Activated CD8-positive, alpha-beta T cell treated with anti-CD3 and anti-CD28 coated beads for 36 hours (primary cell): ENCODE results near the gene UBE3C. TPM values are rescaled to one million over a fixed set of nuclear protein-coding genes. Genes with fewer than 3 reads are reported as not detected.

Source experiments
- ATAC-seq: fragments of 200-7000 bp; cut with Tn5 transposase; one replicate; pipeline ENCODE4 v1.10.0; 2021; ENCODE audit warnings: mild to moderate bottlenecking, moderate library complexity
- CTCF ChIA-PET: fragments of 350-600 bp; sonication (Branson Sonifier 250); formaldehyde crosslinking; loops from one replicate; lab custom pipeline; 2021; ENCODE audit warnings: antibody characterized with exemption; lab: Charles Lee
- POLR2A ChIA-PET: fragments of 350-600 bp; sonication (Branson Sonifier 250); formaldehyde crosslinking; loops from one replicate; lab custom pipeline; 2021; ENCODE audit warnings: antibody characterized with exemption; lab: Charles Lee
- DNase-seq: peaks from one replicate; pipeline ENCODE4 v3.0.0-alpha.2; 2020
- H3K27ac Mint-ChIP-seq: one replicate; pipeline ENCODE4 v1.8.0; 2021; ENCODE audit warnings: mild to moderate bottlenecking, mixed read lengths
- H3K27me3 Mint-ChIP-seq: one replicate; pipeline ENCODE4 v1.8.0; 2021; ENCODE audit warnings: mixed read lengths
- H3K36me3 Mint-ChIP-seq: one replicate; pipeline ENCODE4 v1.8.0; 2021; ENCODE audit warnings: low read depth, mixed read lengths
- H3K4me1 Mint-ChIP-seq: one replicate; pipeline ENCODE4 v1.8.0; 2021; ENCODE audit warnings: low read depth, mixed read lengths
- H3K4me3 Mint-ChIP-seq: one replicate; pipeline ENCODE4 v1.8.0; 2021; ENCODE audit warnings: mild to moderate bottlenecking, moderate library complexity, mixed read lengths
- H3K9me3 Mint-ChIP-seq: one replicate; pipeline ENCODE4 v1.8.0; 2021; ENCODE audit warnings: mixed read lengths
- CTCF ChIP-seq: fragments of 200-600 bp; IDR thresholded peaks from one replicate; pipeline ENCODE4 v1.8.0; 2022; ENCODE audit warnings: antibody characterized with exemption, mild to moderate bottlenecking
- intact Hi-C: fragments of 100-400 bp; cut with micrococcal nuclease; formaldehyde crosslinking; loops from one replicate; pipeline ENCODE4 v1.10.0; 2022
- total RNA-seq, 2 experiments: library from RNA; stranded (reverse); gene quantifications; one replicate each; pipeline ENCODE4 v1.2.3, GENCODE V29; 2021

Gene UBE3C
- total RNA-seq, 2 experiments from 2014 or later: 59.0 to 59.6 TPM

- Mint-ChIP-seq H3K36me3 (peaks cover 39% of the 10 kb centered on the region), H3K27ac (no peak overlapping the region), H3K4me3 (no peak overlapping the region), H3K27me3 (no peaks in the 10 kb centered on the region), H3K4me1 (peaks cover 6% of the 10 kb centered on the region), H3K9me3 (no peaks in the 10 kb centered on the region)
- DNase-seq (no peak), ATAC-seq (no peak)
- intact Hi-C loops: no loop called here
- no peak for TF ChIP-seq CTCF
- POLR2A ChIA-PET: no interaction called here
- CTCF ChIA-PET: interaction anchor here (1.8 kb wide), 1 partner anchor 29 kb away, joined by 4 read pairs; no protein-coding TSS in a partner anchor
These were observed 82.3 kb downstream of the UBE3C start for GRCh38 chr7:157220916-157221569.

- DNase-seq (no peak), ATAC-seq (no peak)
- Mint-ChIP-seq H3K27ac (no peak overlapping the region), H3K9me3 (no peaks in the 10 kb centered on the region), H3K4me3 (no peak overlapping the region), H3K27me3 (no peaks in the 10 kb centered on the region), H3K4me1 (peaks cover 6% of the 10 kb centered on the region), H3K36me3 (peaks cover 31% of the 10 kb centered on the region)
- ChIA-PET CTCF (interaction anchor here (1.0 to 1.7 kb wide), 4 partner anchors 12 to 97 kb away, joined by 3 to 5 read pairs (median 4); no protein-coding TSS in a partner anchor), POLR2A (interaction anchor here (0.6 kb wide), 1 partner anchor 19 kb away, joined by 3 read pairs; no protein-coding TSS in a partner anchor)
- intact Hi-C loops: no loop called here
- no peak for TF ChIP-seq CTCF
These were observed 84.0 kb downstream of the UBE3C start for GRCh38 chr7:157222687-157223086.

- ATAC-seq (no peak), DNase-seq (no peak)
- intact Hi-C loops: no loop called here
- Mint-ChIP-seq H3K9me3 (no peaks in the 10 kb centered on the region), H3K27me3 (no peaks in the 10 kb centered on the region), H3K4me1 (no peaks in the 10 kb centered on the region), H3K27ac (no peak overlapping the region), H3K36me3 (peaks cover 20% of the 10 kb centered on the region), H3K4me3 (no peak overlapping the region)
- CTCF ChIA-PET: interaction anchor here (0.8 to 1.8 kb wide), 6 partner anchors 9 to 79 kb away, joined by 3 to 9 read pairs (median 5); no protein-coding TSS in a partner anchor
- POLR2A ChIA-PET: interaction anchor here (0.7 to 1.7 kb wide), 2 partner anchors 14 to 501 kb away, joined by 3 to 5 read pairs; no protein-coding TSS in a partner anchor
- TF ChIP-seq CTCF: no peak
These were observed 85.9 kb downstream of the UBE3C start for GRCh38 chr7:157224627-157225026.

- Mint-ChIP-seq H3K4me1 (no peaks in the 10 kb centered on the region), H3K27ac (no peak overlapping the region), H3K4me3 (no peak overlapping the region), H3K27me3 (no peaks in the 10 kb centered on the region), H3K36me3 (peaks cover 29% of the 10 kb centered on the region), H3K9me3 (no peaks in the 10 kb centered on the region)
- ATAC-seq: peak; percentile 47
- TF ChIP-seq CTCF: no peak
- ChIA-PET POLR2A (no interaction called here), CTCF (interaction anchor here (2.4 kb wide), 1 partner anchor 22 kb away, joined by 8 read pairs; no protein-coding TSS in a partner anchor)
- intact Hi-C loops: no loop called here
- DNase-seq: peak; percentile 35
These were observed 90.2 kb downstream of the UBE3C start for GRCh38 chr7:157228864-157229422.

GRCh38 chr7:157233677-157234076, 95.0 kb downstream of the UBE3C start:
- ChIA-PET CTCF (interaction anchor here (0.8 to 1.6 kb wide), 3 partner anchors 9 to 40 kb away, joined by 3 to 6 read pairs (median 5); no protein-coding TSS in a partner anchor), POLR2A (interaction anchor here (0.7 kb wide), 1 partner anchor 19 kb away, joined by 3 read pairs; no protein-coding TSS in a partner anchor)
- TF ChIP-seq CTCF: no peak
- Mint-ChIP-seq H3K27me3 (no peaks in the 10 kb centered on the region), H3K9me3 (no peaks in the 10 kb centered on the region), H3K4me3 (no peak overlapping the region), H3K4me1 (no peaks in the 10 kb centered on the region), H3K36me3 (peaks cover 39% of the 10 kb centered on the region), H3K27ac (no peak overlapping the region)
- no peak for ATAC-seq
- intact Hi-C loops: no loop called here
- DNase-seq: no peak
